HG02642 (cell line): Measurements from ENCODE around the gene SLC9A1.
"Not testable (repeated sequence)": the region's sequence is repeated elsewhere in the genome, so short reads cannot be mapped to it uniquely, and the experiment has no call there.

ENCODE experiments used
- ATAC-seq: cut with Tn5 transposase; IDR thresholded peaks from one replicate; pipeline ENCODE4 v1.9.1; 2021; ENCODE audit warnings: mild to moderate bottlenecking; ENCODE audit not compliant: unreplicated experiment, poor library complexity

The SLC9A1 gene

DNA sequence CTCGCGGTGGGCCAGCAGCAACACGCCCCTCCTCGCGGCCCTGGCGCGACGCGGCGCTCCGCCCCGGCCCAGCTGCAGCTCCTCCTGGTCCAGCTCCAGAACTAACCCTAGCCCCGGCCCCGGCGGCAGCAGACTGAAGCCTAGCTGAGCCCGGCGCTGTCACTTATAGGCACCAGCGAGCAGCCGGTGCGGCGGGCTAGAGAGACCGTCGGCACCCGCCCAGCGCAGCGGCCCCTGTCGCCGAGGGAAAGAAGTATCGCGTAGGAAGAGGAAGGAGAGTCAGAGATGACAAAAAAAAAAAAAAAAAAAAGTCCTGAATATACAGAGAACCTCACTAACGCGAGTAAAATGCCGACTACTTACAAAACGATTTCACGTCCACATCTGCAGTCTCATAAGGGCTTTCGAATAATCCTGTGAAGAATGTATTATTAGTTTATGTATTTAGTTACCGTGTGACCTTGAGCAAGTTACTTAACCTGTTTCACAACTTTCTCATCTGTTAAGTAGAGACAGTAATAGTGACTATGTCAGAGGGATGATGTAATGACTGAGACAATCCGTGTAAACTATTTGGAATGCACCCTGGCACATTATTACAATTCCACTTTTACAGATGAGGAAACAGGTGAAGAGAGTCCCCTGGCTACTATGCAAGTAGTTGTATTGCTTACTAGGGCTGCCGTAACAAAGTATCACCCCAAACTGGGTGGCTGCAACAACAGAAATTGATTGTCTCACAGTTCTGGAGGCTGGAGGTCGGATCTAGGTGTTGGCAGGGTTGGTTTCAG is at the start of gene SLC9A1:
SLC9A1 (minus strand) TSS at position 135 of the 791 bp plus-strand sequence. CDS start 791 bp downstream, outside the sequence.
- ATAC-seq, result peak; percentile 91

DNA sequence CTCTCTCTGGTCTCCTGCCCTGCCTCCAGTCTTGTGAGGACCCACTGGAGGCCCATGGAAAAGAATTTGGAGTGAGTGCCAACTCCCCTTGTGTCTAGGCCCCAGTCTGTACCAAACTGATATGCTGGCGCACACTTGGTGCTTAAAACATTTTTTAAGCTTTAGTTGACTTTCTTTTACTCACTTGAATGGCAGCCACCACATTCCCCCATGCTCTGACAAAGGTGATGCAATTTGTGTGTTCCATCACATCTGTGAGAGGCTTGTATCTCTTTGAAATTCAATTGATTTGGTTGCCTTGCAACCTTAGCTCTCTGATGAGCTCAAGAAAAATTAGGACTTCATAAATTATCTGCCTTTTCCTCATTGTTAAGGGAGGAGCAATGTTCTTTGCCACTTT is 49.0 kb upstream of the SLC9A1 start:
- ATAC-seq, result no peak

DNA sequence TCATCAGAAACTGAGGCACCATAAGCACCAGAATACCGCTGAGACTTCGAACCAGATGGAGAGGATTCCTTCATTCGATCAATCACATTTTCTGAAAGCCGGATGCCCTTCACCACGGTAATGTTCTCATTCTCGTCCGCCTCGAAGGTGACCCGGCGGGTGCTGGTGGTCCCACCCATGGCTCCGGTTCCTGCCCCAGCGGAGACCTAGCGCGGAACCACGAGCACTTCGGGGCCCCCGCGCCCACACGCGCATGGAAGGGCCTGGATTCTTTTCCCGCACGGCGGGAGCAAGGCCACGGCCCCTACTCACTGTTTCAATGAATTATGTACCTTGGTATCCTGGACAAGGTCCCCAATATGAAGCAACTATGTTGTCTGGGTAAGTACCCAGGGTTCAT is 46.4 kb upstream of the SLC9A1 start:
- no peak for ATAC-seq

DNA sequence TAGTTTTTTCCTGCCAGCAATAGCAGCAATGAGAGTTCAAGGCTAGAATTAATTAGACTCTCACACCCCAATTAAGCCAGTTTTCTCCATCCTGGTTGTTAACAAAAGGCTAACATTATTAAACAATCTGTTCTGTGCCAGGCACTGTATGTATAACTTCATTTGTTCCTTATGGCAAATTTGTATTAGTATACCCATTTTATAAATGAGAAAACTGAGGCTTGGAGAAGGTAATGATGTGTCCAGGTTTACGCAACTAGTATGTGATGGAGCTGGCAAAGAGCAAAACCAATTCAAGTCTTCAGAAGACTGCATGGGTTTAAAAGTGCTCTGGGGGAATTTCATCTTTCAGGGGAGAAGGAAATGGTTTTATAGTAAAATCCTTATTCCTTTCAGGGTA is 38.3 kb upstream of the SLC9A1 start:
- no peak for ATAC-seq

DNA sequence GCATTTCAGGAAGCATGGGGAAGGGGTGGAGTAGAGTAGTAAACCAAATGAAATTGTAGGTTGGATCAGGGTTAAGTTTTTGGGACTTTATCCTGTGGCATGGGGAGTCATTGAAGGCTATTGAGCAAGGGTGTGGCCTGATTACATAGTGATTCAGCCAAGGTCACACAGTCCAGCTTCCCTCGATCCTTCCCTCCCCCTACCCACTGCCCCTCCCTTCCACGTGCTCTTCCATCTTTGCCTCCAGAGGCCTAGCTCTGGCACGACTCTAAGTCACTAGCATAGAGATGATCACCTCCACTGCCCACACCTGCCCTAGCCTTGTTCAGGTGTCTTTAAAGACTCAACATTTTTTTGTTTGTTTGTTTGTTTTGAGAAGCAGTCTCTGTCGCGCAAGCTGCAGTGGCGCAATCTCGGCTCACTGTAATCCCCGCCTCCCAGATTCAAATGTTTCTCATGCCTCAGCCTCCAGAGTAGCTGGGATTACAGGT is 37.2 kb upstream of the SLC9A1 start:
- ATAC-seq, result no peak

DNA sequence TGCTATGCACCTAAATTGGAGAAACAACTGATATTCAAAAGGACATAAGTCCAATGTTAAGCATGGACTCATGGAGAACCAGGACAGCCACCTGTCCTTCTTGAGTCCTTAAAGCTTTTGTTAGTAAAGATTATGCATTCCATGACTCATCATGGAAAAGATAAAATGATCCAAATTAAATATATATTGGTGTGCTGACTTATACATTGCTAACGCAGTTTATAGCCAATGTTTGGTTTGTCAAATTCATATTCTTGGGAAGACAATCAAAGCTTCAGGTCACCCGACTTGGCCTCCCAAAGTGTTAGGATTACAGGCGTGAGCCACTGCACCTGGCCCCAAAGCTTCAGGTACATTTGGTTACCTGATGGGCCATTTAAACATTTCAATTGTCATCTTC is 29.7 kb upstream of the SLC9A1 start:
- not testable (repeated sequence) for ATAC-seq

DNA sequence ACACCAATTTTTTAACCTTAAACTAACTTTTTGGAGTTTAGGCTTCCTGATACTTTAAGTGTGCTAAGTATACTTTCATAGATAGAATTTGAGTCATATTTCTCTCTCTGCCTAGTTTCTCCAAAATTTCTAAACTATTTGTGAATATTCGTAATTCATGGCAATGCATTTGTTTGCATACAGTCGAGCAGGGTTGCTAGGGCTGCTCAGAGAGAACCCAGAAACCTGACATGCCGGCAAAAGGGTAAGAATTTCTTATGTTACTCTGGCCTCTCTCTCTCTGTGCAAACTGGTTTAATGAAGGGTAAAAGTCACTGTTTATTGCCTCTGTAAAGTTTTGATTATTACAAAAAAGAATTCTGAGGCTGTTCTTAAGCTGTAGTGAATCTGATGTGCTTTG is 25.1 kb upstream of the SLC9A1 start:
- ATAC-seq, result no peak

DNA sequence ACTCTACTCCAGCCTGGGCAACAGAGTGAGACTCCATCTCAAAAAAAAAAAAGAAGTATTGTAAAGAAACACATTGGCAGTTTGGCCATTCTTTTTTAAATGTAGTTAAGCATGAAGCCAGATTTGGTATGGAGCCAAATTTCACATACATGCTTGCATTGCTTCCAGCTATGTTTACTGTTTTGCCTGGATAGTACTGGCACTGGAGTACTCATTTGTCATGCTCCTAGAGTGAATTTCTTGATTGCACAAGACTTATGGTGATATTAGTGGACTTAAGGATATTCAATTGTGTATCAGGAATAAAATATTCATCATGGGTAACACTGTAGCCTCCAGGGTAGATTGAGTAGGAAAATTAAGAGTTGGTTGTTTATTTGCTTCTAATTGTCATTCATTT is 24.5 kb upstream of the SLC9A1 start:
- ATAC-seq, result no peak

DNA sequence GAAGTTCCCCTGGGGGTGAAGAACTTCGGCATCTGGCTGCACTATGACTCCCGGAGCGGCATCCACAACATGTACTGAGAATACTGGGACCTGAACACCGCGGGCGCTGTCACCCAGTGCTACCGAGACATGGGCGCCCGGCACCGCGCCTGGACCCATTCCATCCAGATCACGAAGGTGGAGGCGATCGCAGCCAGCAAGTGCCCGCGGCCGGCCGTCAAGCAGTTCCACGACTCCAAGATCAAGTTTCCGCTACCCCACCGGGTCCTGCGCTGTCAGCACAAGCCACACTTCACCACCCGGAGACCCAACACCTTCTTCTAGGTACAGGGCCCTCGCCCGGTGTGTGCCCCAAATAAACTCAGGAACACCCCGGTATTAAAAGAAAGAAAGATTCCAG is 22.0 kb upstream of the SLC9A1 start:
- ATAC-seq, result no peak

DNA sequence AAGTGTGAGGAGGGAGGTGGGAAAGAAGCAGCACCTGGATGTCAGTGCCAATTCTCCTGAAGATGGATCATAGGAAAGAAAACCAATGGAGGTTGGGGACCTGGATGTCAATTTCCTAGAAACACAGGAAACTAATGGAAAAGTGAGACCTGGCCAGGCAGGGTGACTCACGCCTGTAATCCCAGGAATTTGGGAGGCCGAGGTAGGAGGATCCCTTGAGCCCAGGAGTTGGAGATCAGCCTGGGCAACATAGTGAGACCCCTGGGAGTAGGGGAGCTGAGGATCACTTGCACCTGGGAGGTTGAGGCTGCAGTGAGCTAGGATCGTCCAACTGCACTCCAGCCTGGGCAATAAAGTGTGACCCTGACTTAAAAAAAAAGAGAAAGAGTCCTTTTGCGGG is 21.4 kb upstream of the SLC9A1 start:
- ATAC-seq, result no peak

DNA sequence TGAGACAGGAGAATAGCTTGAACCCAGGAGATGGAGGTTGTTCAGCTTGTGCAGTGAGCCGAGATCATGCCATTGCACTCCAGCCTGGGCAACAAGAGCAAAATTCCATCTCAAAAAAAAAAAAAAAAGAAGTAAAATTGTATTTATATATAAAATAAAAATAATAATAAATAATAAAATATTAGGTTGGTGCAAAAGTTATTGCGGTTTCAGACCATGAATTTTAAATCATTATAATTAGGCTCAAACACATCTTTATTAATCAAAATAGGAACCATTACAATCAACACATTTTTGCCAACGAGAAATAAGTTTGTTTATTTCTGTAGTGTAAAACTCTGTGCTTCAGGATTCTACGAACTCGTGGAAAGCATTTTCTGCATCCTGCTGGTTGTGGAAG is 18.1 kb upstream of the SLC9A1 start:
- ATAC-seq, result not testable (repeated sequence)

DNA sequence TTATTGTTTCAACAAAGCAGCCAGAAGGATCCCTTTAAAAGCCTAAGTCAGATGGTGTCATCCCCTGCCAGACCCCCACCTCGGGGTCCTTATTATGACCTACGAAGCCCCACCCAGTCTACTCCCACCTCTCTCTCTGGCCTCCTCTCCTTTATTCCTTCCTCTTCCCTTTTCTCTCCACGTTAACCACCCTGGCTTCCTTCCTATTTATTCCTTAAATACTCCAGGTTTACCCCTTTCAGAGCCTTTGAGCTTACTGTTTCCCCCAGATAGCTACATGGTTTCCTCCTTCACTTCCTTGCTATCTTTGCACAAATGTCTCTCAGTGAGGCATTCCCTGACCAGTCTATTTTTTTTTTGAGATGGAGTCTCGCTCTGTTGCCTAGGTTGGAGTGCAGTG is 12.0 kb upstream of the SLC9A1 start:
- no peak for ATAC-seq

DNA sequence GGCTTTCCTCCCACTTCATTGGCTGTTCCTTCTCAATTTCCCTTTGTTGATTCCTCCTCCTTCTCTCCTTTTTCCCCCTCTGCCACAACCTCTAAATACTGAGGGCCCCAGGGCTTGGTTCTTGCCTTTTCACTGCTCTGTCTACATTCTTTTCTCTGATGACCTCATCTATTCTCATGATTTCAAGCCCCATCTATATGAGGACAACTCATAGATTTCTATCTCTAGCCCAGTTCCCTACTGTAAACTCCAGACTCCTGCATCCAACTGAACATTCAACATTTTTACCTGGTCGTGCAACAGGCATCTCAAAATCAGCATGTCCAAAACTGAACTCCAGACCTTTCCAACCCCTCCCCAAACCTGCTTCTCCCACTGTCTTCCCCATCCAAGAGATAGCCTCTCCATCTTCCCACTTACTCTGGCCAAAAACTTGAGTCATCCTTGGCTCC is 11.5 kb upstream of the SLC9A1 start:
- no peak for ATAC-seq

DNA sequence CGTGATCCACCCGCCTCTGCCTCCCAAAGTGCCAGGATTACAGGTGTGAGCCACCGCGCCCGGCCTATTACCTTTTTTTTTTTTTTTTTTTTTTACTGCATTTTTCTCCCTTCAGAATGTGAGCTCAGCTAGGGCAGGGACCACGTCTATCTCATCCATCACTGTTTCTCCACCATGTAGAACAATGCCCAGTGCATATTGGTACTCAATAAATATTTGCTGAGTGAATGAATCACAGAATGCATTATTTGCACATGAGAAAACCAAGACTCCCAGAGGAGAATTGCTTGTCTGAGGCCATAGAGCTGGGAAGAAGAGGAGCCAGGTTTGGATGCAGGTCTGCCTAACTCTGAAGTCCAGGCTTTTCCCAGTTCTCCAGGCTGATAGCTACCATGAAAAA is 8.2 kb upstream of the SLC9A1 start:
- no peak for ATAC-seq

DNA sequence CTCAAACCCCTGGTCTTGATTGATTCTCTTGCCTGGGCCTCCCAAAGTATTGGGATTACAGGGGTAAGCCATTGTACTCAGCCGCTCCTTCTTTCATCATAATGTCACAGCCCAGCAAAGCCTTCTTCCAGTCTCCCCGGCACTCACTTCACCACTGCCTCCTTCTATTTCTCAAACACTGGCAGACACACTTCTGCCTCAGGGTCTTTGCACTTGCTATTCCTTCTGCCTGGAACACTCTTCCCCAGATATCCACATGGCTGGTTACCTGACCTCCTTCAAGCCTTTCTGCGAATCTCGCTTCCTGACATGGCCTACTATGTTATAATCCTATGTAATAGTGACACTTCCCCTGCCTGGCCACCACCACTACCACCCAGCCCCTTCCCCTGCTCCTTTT is 7.2 kb upstream of the SLC9A1 start:
- ATAC-seq, result no peak

DNA sequence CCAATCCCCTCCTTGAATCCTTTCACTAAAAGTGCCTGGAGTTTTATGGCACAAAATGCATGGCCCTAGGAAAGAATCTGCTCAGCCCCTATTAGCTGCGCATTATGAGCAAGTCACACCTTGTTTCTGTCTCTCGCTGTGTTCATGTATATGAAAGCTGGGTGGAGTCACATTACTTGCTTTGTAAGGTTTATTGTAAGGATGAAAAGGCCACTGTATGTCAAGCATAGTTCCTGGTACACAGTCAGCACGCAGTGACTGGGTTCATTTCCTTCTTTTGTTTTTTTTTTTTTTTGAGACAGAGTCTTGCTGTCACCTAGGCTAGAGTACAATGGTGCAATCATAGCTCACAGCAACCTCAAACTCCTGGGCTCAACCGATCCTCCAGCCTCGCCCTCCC is 6.7 kb upstream of the SLC9A1 start:
- ATAC-seq, result no peak

DNA sequence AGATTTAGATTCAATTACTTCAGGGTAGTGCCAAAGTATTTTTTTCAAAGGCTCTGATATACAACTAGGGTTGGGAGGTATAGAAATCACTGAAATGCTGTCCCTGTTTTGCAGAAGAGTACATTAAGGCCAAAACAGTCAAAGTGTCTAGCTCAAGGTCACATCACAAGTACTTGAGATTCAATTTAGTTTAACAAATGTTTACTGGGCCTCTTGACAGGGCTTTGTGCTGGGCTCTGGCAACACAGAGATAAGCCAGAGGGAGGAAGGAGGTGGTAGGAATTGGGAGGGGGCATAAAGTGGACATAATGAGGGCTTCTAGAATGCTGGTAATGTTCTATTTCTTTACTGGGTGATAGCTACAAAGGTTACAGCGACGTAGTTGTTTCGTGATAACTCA is 2.3 kb upstream of the SLC9A1 start:
- no peak for ATAC-seq

DNA sequence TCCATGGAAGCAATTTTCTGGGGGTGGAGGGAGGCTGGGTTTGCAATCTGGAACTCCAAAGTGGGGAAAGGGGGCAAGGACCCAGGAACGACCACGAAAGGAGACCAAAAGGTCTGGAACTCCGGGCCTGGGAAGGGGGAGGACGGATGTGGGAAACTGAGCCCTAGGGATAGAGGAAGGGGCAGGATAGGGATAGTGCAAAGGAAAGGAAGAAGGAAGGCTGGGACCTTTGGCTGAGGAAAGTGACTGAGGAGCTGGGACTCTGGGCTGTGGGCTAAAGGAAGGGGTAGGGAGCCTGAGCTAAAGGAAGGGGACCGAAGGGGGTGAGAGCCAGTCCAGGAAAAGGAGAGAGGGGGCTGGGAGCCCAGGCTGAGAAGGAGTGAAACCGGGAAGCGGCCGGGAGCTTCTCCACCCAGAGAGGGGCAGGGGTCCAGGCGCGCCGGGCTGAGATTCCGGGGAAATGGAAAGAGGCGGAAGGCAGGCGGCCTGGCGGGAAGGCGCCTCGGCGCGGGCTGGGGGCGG is 395 bp downstream of the SLC9A1 start:
- ATAC-seq, result no peak

DNA sequence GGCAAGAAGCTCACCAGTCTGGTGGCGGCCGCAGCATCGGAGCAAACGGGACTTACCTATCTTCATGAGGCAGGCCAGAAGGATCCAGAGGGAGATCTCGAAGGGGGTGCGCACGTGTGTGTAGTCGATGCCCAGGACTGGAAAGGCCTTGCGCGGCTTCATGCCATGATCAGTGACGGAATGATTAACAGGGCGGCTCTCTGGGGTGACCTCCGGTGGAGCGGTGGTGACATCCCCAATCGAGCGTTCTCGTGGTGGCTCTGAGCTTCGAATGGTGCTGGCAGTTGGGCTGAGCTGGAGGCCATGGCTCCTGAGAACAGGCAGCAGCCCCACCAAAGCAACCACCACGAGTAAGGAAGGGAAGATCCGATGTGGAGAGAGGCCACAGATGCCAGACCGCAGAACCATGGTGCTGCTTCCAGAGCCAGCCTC is 982 bp downstream of the SLC9A1 start:
- ATAC-seq, result no peak

DNA sequence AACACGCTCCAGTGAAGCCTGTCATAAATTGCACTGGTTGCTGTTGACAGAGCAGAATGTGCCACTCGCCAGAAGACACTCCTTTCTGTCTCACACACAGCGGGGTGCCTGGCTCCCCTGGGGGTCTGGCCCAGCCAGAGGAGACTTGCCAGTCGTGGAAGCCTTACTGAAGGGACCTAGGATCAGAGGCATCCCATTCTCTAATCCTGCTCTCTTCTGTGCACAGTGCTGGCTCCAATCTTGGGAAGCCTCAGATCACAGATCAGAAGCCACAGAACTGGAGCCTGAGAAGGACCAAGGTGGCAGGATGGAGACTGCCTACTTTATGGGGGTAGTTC is 1.4 kb downstream of the SLC9A1 start:
- no peak for ATAC-seq

DNA sequence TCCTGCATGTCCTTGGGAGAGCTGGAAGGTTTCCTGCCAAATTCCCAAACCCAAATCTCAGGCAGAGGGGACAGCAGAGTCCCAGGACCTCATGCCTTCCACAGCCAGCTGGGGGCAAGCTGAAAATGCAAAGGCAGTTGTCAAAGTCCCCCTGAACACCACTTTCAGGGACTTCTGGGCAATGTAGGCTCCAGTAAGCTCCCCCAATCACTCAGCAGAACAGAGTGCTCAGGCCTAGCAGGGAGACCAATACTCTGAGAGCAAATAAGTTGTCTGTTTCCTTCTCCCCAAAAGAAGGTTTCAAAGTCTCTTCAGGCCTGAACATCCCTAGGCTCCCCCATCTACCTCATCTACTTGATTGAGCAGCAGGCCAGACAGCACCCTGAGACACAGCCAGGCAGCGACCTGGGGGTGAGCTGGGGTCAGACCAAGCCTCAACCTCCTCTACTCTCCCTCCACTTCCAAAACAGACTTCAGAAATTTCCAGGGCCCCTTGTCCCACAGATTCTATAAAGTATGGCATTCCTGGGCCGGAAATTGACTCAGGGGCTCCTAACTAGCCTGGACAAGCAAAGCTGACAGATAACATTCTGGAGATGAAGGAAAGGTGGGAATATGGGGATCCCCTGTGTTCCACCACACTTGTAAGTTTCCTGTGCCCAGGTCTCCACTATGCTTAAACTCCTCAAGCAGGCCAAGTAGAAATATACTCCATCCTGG is 1.9 kb downstream of the SLC9A1 start:
- no peak for ATAC-seq
